H54 (cell line): ENCODE results near the gene ABLIM3.

Source experiments
- DNase-seq: peaks from one replicate; pipeline ENCODE4 v3.0.0; 2011; ENCODE audit warnings: low spot score, mixed read lengths; ENCODE audit not compliant: insufficient read length
- FAIRE-seq: peaks from 3 replicates; lab custom pipeline; 2011; peaks lifted over from hg19 to GRCh38; lab: Jason Lieb, UNC
- POLR2A ChIP-seq: IDR thresholded peaks from 2 replicates; pipeline ENCODE4 v1.6.1; 2011; ENCODE audit warnings: low read depth, mild to moderate bottlenecking, low read length

Gene ABLIM3

DNA sequence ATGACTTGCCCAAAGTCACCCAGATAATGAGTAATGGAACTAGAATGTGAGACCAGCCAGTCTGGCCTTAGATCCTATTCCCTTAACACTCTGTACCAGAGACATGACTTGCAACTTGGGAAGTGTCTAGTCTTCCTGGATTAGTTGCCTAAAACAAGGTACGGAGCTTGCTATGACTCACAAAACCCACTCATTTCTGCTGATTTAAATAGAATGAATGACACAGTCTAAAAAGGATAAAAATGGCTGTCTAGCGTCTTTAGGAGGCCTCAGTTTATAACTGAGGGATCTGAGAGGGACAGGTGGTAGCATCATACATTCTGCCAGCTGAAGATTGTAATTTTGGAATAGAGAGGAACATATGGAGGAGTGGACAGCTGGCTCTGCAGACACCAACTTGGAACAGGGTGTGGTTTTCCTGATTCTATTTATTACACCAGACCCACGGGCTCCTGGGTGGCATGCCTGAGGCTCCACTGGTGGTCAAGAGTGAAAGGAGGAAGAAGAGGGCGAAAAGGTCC, 62.7 kb downstream of the ABLIM3 start:
- DNase-seq (peak; percentile 26), FAIRE-seq (no peak)
- no peak for TF ChIP-seq POLR2A

DNA sequence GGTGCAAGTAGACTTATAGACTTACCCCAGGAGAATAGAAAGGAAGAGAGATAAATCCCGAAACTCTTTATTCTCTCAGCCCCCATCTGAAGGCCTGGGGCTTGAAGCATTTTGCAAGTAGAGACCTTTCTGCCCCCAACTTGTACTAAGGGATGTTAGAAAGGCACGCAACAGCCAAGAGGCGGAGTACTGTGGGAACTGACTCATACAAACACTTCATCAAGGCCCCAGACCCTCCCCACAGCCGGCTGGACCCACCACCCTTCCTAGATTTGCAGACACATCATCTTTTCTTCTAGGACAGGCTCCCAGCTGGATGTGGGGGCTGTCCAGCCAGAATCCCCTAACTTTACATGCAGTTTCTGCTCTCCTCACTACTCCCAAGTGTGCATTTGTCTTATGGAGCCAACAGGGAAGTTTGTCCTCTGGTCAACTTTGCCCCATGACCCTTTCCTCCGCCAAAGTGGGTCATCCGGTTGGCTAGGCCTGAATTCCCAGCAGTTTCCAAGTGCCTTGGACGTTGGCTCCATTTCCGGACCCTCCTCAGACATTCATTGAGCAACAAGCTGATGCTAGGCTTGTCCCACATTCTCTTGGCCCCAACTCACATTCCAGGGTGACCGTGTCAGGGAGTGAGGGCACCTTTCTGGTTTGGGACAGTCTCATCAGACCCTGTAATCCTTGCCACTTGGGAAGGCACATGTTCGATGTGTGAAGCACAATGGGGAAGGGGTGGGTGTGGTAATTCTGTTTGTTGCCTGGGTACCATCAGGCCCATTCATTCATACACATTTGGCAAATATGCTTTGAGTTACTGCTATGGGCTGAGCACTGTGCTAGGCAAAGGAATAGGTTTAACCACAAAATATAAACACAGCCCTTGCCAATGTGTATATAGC, 64.6 kb downstream of the ABLIM3 start:
- no peak for DNase-seq
- no peak for FAIRE-seq
- no peak for TF ChIP-seq POLR2A

- no peak for TF ChIP-seq POLR2A
- DNase-seq: no peak
- FAIRE-seq: no peak
Observed at GRCh38 chr5:149206524-149207141, 65.3 kb downstream of the ABLIM3 start.

DNA sequence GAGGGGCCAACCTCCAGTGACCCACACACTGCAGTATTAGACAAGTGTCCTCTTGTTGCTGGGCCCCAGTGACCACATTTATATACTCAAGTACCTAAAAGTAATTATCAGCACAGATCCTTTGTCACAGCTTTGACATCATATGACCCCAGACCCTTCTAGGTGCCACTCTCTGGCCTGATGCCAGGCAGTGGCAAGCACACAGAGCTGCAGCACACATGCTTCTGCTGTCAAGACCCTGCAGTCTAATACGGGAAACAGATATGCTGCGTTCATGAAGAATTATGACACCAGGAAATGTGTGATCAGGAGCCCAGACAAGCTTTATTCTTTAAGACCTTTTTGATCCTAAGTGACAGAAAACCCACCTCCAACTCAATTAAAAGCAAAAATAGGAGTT, 66.5 kb downstream of the ABLIM3 start:
- TF ChIP-seq POLR2A: no peak
- FAIRE-seq (no peak), DNase-seq (no peak)

DNA sequence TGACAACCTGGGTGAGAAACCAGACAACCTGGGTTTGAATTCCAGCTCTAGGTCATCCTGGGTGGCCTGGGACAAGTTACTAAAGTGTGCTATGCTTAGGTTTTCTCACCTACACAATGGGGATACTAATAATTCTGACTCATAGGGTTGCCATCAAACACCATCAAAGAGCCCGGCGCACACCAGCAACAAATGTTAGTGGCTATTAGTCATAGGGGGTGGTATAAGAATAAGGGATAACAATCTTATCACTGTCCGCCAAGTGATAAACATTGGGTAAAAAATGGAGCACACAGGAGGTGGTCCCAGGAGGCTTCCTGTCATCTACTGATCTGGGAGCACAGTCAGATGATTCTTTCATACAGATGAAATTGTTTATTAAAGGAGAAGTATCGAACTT, 68.9 kb downstream of the ABLIM3 start:
- FAIRE-seq: no peak

DNA sequence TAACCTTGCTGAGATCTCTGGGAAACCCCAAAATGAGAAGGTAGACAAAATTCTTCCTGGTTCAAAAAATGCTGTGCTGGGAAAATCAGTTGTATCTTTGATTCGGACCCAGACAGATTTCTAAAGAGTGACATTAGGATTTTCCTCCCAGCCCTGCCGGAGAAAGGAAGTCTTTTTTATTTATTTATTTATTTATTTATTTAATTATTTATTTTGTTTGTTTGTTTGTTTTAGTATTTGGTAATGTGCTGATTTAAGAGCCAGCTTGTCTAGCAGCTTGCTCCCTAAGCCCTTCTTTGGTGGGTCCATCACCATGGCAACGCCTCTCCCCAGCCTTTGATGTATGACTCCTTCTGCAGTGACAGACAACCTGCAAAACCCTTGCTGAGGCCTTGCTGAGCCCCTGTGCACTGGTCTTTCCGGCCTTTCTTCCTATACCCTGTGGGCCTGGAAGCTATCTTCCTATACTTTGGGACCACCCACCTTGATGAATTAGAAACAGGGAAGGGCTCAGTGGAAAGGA, 69.7 kb downstream of the ABLIM3 start:
- FAIRE-seq: no peak
- TF ChIP-seq POLR2A: no peak
- DNase-seq: no peak

More for the DNA sequence above, 68.9 kb downstream of the ABLIM3 start:
- no peak for DNase-seq
- TF ChIP-seq POLR2A: no peak

GRCh38 chr5:149211566-149211965, 70.3 kb downstream of the ABLIM3 start:
- DNase-seq (no peak), FAIRE-seq (no peak)
- TF ChIP-seq POLR2A: no peak

- no peak for DNase-seq
- TF ChIP-seq POLR2A: 0 out of 2 replicates have a peak, but pooled peaks have one; percentile 14
- no peak for FAIRE-seq
Observed at GRCh38 chr5:149212198-149212951, 71.1 kb downstream of the ABLIM3 start.

DNA sequence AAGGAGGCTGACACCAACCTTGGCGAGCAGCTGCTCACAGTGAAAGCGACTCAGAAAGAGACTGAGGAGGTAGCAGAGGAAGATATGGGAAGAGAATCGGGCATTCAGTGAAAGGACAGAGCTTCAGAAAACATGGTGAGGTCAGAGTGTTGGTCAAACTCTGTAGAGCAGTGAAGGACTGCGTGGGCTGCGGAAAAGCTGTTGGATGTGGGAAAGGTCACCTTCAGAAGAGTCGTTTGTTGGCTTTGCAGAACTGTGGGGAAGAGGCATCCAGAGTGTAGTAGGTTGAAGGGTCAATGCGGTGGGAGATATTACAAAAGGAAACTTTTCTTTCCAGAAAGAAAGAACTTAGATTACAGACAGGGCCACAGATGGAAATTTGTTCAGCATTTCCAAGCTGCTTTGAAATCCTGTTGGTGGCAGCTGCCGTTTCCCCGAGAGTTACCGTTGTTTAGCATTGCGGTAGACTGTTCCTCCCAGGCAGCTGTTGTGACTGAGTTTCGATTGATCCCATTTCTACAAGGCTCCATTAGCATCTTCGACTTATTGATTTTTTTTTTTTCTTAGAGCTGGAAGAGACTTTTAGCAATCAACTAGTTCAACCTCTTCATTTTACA, 72.1 kb downstream of the ABLIM3 start:
- FAIRE-seq: no peak
- no peak for TF ChIP-seq POLR2A

GRCh38 chr5:149215478-149216090, 74.3 kb downstream of the ABLIM3 start:
- TF ChIP-seq POLR2A: no peak
- DNase-seq (no peak), FAIRE-seq (no peak)

More for the DNA sequence above, 72.1 kb downstream of the ABLIM3 start:
- no peak for DNase-seq

DNA sequence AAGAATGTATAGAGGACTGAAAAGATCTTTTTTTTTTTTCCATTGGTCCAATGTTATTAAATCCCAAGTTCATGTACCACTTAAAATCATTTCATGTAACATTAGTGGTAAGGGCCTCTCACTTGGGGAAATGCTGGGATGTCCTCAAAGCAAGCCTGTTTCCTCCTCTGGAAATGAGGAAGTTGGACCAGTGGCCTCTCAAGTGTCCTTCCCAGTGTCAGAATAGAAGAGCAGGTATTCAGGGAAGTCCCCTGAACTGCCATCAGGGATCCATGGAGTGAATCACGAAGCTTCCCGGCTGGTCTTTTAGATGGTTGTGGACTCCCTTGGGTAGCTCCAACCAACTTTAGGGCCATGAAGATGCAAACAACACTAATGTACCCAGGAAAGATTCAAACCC, 75.2 kb downstream of the ABLIM3 start:
- DNase-seq (no peak), FAIRE-seq (no peak)

GRCh38 chr5:149217096-149217802, 76.0 kb downstream of the ABLIM3 start:
- no peak for DNase-seq
- TF ChIP-seq POLR2A: no peak
- FAIRE-seq: no peak

More for the DNA sequence above, 75.2 kb downstream of the ABLIM3 start:
- no peak for TF ChIP-seq POLR2A

DNA sequence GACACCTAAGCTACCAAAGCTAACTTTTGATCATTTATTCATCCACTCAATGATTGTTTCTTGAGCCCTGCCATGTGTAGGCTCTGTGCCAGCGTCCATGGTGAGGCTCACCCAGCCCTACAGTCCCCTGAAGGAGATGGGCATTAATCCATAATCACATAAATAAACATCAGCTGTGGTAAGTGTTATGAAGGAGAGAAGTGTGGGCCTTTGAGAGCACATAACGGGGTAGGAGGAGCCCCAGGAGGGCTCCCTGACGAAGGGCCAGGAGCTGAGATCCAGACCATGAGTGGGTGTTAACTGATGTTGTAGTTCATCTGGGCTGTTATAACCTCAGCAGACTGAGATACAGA, 76.5 kb downstream of the ABLIM3 start:
- no peak for DNase-seq
- FAIRE-seq: no peak
- TF ChIP-seq POLR2A: no peak
